GM18505 (cell line): ENCODE results near the gene MAP3K4.

Experiments used
- ATAC-seq: cut with Tn5 transposase; IDR thresholded peaks from one replicate; pipeline ENCODE4 v1.9.1; 2021; ENCODE audit not compliant: unreplicated experiment
- POLR2A ChIP-seq: IDR thresholded peaks from 4 replicates; pipeline ENCODE4 v1.6.1; 2011; ENCODE audit warnings: borderline replicate concordance; ENCODE audit not compliant: insufficient read depth, insufficient read length; ENCODE audit errors: extremely low read depth

Gene MAP3K4

GRCh38 chr6:161027385-161027784 is 35.8 kb downstream of the MAP3K4 start:
- ATAC-seq, result no peak
- TF ChIP-seq POLR2A, result no peak

GRCh38 chr6:161029195-161029809 is 37.7 kb downstream of the MAP3K4 start:
- no peak for TF ChIP-seq POLR2A
- peak; percentile 83 for ATAC-seq

GRCh38 chr6:161031721-161032495 is 40.3 kb downstream of the MAP3K4 start:
- no peak for ATAC-seq
- TF ChIP-seq POLR2A, result no peak

- TF ChIP-seq POLR2A, result no peak
- ATAC-seq, result no peak
Measured at GRCh38 chr6:161033667-161034066, 42.1 kb downstream of the MAP3K4 start.

GRCh38 chr6:161035182-161035980 is 43.8 kb downstream of the MAP3K4 start:
- TF ChIP-seq POLR2A, result no peak
- no peak for ATAC-seq

- no peak for TF ChIP-seq POLR2A
- ATAC-seq, result no peak
Measured at GRCh38 chr6:161035981-161036263, 44.4 kb downstream of the MAP3K4 start.

- ATAC-seq, result no peak
- TF ChIP-seq POLR2A, result no peak
Measured at GRCh38 chr6:161037873-161038228, 46.3 kb downstream of the MAP3K4 start.

GRCh38 chr6:161038229-161039031 is 46.9 kb downstream of the MAP3K4 start:
- TF ChIP-seq POLR2A, result no peak
- ATAC-seq, result peak; percentile 89

- no peak for TF ChIP-seq POLR2A
- ATAC-seq, result no peak
Measured at GRCh38 chr6:161041274-161041673, 49.7 kb downstream of the MAP3K4 start.

- TF ChIP-seq POLR2A, result no peak
- no peak for ATAC-seq
Measured at GRCh38 chr6:161044335-161044734, 52.8 kb downstream of the MAP3K4 start.

- TF ChIP-seq POLR2A, result no peak
- no peak for ATAC-seq
Measured at GRCh38 chr6:161048641-161049040, 57.1 kb downstream of the MAP3K4 start.

- no peak for ATAC-seq
- TF ChIP-seq POLR2A, result no peak
Measured at GRCh38 chr6:161050134-161050765, 58.7 kb downstream of the MAP3K4 start.

- no peak for TF ChIP-seq POLR2A
- ATAC-seq, result no peak
Measured at GRCh38 chr6:161053103-161053502, 61.5 kb downstream of the MAP3K4 start.
